A204.1 (cell line): Measurements from ENCODE around the gene OR10H1.
A peak's percentile ranks its signal among the peaks of the same experiment; 100 is the strongest.
"Not testable (repeated sequence)": the region's sequence is repeated elsewhere in the genome, so short reads cannot be mapped to it uniquely, and the experiment has no call there.

Source experiments
- FAIRE-seq: peaks from 2 replicates; lab custom pipeline; 2012; peaks lifted over from hg19 to GRCh38; lab: Jason Lieb, UNC

Gene OR10H1

GRCh38 chr19:15815306-15815705 lies at the start of gene OR10H1:
TSS of gene OR10H1 (minus strand) at chr19:15815664. CDS start at chr19:15808037, 7,627 bp downstream.
- FAIRE-seq: no peak

- no peak for FAIRE-seq
Measured at GRCh38 chr19:15864824-15865223, 49.4 kb upstream of the OR10H1 start.

GRCh38 chr19:15863272-15863671 lies 47.8 kb upstream of the OR10H1 start:
- FAIRE-seq: no peak

GRCh38 chr19:15862444-15862843 lies 47.0 kb upstream of the OR10H1 start:
- no peak for FAIRE-seq

GRCh38 chr19:15860522-15860921 lies 45.1 kb upstream of the OR10H1 start:
- no peak for FAIRE-seq

- no peak for FAIRE-seq
Measured at GRCh38 chr19:15859187-15859586, 43.7 kb upstream of the OR10H1 start.

- FAIRE-seq: no peak
Measured at GRCh38 chr19:15850385-15850784, 34.9 kb upstream of the OR10H1 start.

- FAIRE-seq: no peak
Measured at GRCh38 chr19:15846923-15847322, 31.5 kb upstream of the OR10H1 start.

GRCh38 chr19:15843894-15844222 lies 28.4 kb upstream of the OR10H1 start:
- FAIRE-seq: not testable (repeated sequence)

- FAIRE-seq: no peak
Measured at GRCh38 chr19:15843203-15843893, 27.9 kb upstream of the OR10H1 start.

- no peak for FAIRE-seq
Measured at GRCh38 chr19:15841875-15842569, 26.6 kb upstream of the OR10H1 start.

- no peak for FAIRE-seq
Measured at GRCh38 chr19:15840833-15841232, 25.4 kb upstream of the OR10H1 start.

- not testable (repeated sequence) for FAIRE-seq
Measured at GRCh38 chr19:15839888-15840287, 24.4 kb upstream of the OR10H1 start.

GRCh38 chr19:15838351-15838750 lies 22.9 kb upstream of the OR10H1 start:
- FAIRE-seq: no peak

- FAIRE-seq: no peak
Measured at GRCh38 chr19:15837221-15837731, 21.8 kb upstream of the OR10H1 start.

GRCh38 chr19:15836330-15837220 lies 21.1 kb upstream of the OR10H1 start:
- peak; percentile 98 for FAIRE-seq

GRCh38 chr19:15835565-15836329 lies 20.3 kb upstream of the OR10H1 start:
- FAIRE-seq: not testable (repeated sequence)

GRCh38 chr19:15834232-15834631 lies 18.8 kb upstream of the OR10H1 start:
- FAIRE-seq: not testable (repeated sequence)

- no peak for FAIRE-seq
Measured at GRCh38 chr19:15831626-15832025, 16.2 kb upstream of the OR10H1 start.

- no peak for FAIRE-seq
Measured at GRCh38 chr19:15829786-15830185, 14.3 kb upstream of the OR10H1 start.

- FAIRE-seq: no peak
Measured at GRCh38 chr19:15829306-15829698, 13.8 kb upstream of the OR10H1 start.
